CD4-positive, alpha-beta T cell treated with Interleukin-4 for 1 hour (primary cell): ENCODE data around the gene GAREM1.

ENCODE experiments used
- DNase-seq, 2 donors: peaks; one replicate each; pipeline ENCODE4 v3.0.0-alpha.2; 2020 to 2022

The GAREM1 gene

DNA sequence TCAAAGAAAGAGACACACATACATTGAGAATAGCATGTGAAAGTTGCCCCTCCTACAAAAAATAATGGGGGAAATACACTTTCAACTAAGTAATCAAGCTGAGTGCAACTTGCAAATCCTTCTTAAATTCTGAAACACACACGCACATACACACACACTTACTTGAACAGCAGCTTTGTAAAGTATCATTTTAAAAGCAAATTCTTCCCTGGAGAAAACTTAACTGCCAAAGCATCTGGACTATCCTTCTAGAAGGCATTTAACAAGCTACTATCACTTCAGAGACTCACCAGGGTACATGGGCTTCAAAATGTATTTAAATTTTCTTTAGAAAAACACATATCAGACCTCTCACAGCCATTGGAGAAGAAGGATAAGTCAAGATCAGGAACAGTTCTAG lies 15.3 kb downstream of the GAREM1 start:
- DNase-seq, result no peak

DNA sequence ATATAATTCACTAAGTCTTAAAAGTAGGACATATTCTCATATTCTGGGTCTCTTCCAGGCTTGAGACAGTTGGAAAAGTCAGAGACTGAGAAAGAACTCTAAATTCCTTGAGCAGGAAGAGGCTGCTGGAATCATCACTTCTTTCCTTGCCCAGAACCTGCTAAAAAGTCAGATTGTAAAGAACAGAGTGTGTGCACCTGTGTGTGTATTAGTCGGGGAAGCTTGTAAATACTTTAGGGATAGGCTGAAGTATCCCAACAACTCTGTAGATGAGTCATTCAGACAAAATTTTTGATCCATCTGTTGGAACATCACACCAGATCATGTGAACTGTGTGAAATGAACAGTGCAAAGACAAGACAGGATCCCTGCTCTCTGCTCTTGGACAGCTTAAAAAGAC lies 16.1 kb downstream of the GAREM1 start:
- no peak for DNase-seq

DNA sequence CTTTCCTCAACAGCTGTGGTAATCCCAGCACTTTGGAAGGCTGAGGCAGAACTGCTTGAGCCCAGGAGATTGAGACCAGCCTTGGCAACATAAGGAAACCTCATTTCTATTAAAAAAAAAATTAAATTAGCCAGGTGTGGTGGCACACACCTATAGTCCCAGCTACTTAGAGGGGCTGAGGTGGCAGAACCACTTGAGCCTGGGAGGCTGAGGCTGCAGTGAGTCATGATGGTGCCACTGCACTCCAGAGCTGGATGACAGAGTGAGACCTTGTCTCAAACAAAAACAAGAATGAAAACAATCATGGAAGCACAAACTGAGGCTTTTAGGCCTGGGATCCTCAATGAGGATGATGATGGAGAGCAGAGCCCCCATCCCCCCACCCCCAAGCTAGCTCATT lies 19.8 kb downstream of the GAREM1 start:
- DNase-seq, result no peak

DNA sequence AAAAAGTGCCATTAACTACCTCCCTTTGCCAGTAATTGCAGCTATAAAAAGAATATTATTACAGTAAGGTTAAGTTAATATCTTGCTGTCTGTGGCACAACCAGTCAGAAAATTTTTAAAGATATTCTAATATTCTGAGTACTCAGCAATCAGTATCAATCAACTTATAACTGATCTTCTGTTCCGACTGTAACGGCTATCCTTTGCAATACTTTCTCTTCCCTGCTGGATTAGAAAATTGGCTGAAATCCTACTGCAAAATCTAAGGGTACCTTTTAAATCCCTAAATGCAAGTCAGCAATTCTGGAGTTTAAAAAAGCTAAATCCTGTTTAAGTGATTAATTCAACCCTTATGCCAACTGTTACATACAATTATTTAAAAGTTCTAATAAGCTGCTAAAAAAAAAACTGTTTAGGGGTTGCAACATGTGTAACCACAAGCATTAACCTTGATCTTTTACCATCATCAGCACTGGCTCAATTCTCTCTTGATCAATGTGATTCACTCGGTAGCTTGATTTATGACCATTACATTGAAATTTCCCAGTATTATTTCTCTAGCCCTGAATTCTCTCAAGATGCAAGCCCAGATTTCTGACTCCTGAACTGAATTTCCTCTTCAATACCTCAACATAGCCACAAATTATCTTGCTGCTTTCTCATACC lies 20.5 kb downstream of the GAREM1 start:
- no peak for DNase-seq

DNA sequence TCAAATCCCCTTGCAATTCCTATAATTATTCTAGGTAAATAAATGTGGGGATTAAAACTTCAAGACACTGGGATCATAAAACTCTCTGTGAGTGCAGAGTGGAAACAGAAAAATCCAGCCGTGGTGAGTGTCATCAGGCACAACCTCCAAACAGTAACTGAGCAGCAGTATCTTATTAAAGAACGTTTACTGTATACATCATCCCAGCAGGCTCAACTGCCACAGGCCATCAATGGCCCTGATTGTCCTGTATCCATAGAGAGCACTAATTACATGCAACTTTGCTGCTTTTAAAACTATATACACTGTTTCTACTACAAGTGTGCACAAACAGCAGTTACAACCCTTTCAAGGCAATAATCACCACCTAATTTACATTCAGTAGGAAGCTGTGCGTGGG lies 23.9 kb downstream of the GAREM1 start:
- no peak for DNase-seq

DNA sequence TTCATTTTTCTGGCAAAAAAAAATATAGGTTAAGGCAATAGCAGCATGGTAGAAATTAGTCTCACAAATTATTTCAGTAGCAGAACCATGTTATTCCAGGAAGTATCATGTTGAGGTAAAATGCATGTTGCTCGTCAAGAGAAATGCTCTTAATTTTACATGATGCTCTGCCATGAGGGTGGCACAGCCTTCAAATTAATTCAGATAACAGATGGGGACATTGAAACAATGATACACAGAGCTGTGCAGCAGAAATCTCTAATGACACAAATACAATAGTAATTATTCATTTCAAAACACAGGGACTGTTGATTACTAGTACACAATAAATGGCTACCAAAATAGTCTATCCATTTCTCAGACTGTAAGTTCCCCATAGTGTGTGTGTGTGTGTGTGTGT lies 24.8 kb downstream of the GAREM1 start:
- no peak for DNase-seq

DNA sequence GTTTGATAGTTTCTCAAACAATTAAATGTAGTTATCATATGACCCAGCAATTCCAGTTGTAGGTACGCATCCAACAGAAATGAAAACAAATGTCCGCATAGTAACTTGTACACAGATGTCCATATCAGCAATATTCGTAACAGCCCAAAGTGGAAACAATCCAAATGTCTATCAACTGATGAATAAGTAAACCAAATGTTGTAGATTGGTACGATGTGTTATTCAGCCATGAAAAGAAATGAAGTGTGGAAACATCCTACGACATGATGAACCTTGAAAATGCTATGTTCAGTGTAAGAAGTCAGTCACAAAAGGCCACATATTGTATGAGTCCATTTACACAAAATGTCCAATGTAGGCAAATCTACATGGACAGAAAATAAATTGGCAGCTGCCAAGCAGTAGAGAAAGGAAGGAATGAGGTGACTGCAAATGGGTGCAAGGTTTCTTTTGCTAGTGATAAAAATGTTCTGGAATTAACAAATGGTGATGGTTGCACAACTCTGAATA lies 26.9 kb downstream of the GAREM1 start:
- DNase-seq, result no peak

DNA sequence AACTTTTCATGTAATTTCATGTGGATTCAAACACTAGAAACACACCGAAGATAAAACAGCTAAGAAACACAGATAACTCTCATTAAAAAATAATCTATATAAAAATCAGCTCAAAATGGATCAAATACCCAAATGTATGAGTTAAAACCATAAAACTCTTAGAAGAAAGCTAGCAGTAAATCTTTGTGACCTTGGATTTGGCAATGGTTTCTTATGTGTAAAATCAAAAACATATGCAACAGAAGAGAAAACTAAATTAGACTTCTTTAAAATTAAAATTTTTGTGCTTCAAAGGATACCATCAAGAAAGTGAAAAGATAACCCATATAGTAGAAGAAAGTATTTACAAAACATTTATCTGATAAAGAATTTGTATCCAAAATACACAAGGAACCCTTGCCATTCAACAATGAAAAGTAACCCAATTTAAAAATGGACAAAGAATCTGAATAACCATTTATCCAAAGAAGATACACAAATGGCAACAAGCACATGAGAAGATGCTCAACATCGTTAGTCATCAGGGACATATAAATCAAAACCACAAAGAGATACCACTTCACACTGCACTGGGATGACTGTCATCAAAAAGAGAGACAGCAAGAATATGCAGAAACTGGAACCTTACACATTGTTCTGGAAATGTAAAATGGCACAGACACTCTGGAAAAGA lies 27.5 kb downstream of the GAREM1 start:
- no peak for DNase-seq

DNA sequence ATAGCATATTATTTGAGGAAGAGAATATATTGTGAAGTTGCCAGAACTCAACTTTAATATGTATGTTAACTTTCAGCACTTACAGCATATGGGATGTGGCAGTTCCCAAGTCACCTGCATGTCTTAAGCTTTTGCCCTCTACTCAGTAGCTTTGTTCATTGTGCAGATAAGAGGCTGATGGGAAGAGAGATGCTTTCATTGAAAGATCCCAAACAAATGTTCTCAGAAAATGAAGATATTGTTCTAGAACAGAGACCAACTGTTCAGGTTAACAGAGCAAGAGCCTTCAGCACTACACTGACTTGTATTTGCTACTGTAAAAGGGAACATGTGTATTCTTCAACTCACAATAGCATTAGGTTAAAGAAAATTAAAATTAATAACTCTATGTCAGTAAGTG lies 28.1 kb downstream of the GAREM1 start:
- DNase-seq, result no peak

DNA sequence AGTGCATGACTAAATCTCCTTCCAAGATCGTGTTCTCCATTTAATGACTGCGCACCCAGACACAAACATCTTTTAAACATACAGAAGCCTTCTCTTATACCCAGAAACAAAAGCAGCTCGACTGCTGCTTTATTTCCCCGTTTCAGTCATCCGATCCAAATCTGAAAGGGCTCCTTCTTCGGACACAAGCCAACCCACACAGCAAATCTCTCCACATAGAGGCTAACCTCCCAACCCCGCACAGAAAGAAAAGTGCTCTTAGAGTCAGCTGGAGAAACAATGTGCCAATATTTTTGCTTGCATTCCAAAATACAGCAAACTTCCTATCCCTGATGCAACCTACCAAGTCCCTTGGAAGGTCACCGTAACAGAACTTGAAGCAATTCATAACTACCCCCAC lies 29.1 kb downstream of the GAREM1 start:
- DNase-seq, result no peak

DNA sequence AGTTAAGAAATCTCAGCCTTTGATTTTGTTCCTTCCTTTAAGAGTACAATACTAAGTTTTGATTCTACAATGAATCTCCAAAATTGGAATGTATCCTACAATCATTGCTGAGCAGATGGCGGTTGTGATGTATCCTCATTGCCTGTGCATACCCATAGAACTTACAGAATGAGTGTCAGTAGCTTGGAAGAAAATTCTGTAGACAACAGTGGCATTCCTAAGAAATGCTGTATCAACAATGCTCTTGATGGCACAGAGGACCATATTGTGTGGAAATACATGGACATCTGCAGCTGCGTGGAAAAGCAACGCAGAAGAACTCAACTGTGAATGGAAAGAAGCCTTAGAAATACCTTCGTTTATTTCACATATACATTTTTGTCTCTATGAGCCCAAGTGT lies 30.2 kb downstream of the GAREM1 start:
- no peak for DNase-seq

DNA sequence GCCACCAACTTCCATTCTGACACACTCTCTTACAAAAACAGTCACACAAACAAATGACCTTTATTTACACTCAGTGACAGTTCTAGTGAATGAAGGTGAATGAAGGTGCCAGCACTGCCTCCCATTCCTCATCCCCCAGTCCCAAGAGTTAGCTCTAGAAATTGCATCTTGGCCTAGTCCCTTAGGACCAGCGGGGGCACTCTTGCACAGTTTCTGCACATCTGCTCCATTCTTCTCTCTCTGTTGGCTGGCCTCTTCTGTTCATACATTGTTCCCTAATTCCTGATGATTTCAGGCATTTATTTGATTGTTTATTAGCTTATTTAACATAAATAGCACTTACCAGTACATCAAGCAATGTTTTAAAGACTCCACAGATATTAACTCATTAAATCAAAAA lies 30.9 kb downstream of the GAREM1 start:
- no peak for DNase-seq

DNA sequence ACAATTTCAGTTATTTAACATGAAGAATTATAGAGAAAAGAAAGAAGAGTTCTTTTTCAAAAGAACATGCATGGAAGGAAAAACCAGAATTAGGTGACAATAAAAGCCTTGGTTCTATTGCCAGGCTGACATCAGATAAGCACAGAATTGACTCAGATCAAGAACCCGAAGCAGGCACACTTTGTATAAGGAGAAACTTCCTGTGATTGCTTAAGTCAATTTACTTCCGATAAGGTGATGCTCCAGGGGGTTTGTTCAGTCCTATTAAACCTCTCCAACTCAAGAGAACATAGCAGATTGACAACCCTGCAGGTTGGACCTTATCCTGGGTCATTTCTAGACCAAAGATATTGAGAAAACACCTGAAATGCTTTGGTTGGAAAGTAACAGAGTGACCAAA lies 31.4 kb downstream of the GAREM1 start:
- no peak for DNase-seq

DNA sequence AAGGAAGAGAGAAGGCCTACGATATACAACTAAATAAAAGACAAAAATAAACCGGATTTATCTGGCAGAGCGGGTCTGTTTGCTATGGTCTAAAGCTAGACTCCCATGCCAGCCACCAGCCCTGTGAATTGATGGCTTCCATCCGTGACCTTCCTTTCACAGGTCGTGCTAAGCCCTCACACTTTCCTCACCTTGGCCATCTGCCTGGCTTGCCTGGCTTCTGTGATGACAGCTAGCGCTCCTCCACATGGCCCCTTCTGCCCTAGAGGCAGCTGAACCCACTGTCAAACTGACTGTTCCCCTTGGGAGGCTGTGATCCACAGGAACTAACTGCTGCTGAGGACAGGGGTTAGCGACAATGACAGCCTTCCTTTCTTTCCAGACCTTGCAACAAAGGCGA lies 32.5 kb downstream of the GAREM1 start:
- no peak for DNase-seq

DNA sequence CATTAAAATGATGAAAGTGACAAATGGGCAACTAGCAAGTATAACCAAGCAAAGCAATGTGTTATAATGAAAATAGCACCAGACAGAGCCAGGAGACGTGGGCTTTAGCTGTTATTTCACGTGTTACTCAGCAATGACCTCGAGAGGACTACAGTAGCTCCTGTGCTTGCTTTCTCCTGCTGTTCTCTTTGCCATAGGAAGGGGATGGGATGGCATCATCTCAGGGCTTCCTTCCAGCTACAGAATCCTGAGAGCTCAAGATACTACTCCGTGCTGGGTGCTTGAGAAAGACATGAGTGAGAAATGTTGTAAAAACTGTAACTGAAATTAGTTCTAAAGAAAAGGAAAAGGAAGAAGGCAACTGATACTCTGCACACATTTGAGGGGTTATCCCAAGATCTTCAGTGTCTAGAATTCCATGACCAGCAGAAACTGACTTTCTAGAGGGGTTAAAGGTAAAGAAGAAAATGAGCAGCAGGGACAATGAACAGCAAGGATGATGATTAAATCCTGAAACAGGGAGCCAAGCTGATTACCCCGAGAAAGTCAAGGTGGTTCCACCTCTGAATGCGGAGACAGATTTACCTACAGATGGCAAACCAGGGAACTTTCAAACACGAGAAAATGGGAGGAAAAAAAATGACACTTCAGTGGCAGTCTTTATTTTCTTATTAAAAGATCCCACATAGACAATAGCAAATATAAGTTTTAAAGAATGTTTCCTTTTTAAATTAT lies 33.4 kb downstream of the GAREM1 start:
- no peak for DNase-seq

DNA sequence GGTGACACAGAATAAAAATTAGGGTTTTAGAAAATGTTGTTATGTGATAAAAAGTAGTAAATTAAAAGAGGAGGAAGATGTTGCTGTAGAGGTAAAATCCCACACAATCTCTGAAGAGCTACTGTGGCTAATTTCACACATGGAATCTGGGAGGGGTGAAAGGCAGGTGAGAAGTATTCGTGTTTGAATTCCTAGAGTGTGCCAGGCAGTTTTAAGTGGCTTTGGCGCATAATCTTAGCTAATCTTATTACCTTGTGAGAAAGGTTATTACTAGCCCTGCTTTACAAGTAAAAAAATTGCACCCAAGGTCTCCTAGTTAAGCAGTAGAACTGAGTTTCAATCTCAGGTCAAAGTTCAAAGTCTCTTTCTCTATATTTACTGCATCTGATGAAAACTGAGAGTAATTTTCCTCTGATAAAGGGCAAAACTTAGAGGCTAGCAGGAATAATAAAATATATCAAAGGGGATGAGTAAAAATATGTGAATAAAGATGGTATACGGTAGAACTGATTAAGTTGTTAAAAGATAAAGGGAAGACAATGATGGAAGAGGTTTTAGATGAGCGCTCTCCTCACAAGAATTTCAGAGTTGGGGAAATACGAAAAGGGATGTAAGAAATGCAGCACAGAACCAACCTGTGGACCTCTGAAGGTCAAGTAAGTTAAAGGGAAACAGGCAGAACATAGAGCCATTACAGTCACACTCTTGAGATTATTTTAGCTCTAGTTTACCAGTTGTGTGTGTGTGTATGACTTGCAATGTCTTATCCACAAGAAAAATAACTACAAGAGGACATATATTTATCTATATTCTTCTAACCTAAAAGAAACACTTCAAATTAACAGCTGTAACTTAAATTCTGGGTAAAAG lies 34.8 kb downstream of the GAREM1 start:
- no peak for DNase-seq

DNA sequence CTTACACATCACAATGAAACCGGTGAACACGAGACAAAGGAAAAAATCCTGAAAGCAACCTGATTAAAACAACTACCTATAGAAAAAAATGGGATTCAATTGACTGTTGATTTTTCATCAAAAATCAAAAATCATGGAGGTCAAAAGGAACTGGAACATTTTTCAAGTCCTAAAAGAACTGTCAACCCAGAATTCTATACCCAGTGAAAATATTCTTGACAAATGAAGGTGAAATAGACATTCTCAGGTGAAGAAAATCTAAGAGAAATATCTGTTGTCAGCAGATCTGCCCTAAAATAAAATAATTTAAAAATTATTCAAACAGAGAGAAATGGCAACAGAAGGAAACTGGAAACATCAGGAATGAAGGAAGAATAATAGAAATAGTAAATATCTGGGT lies 38.9 kb downstream of the GAREM1 start:
- DNase-seq, result no peak

DNA sequence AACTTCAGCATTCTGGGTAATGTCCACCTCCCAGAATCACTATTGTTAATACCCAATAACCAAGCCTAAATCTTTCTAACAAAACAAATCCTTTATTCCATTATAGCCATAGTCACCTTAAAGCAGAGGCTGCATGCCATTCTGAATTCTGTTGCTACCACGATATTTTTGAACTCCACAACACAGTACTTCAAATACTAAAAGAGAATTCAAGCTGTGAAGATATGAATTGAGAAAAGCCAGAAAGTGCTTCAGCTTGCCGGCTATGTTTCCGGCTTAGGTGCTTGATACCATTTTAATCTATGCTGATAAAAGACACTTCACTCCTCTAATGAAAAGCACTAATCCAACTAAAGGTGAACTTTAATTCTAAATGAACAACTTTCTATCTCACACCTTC lies 41.3 kb downstream of the GAREM1 start:
- no peak for DNase-seq

DNA sequence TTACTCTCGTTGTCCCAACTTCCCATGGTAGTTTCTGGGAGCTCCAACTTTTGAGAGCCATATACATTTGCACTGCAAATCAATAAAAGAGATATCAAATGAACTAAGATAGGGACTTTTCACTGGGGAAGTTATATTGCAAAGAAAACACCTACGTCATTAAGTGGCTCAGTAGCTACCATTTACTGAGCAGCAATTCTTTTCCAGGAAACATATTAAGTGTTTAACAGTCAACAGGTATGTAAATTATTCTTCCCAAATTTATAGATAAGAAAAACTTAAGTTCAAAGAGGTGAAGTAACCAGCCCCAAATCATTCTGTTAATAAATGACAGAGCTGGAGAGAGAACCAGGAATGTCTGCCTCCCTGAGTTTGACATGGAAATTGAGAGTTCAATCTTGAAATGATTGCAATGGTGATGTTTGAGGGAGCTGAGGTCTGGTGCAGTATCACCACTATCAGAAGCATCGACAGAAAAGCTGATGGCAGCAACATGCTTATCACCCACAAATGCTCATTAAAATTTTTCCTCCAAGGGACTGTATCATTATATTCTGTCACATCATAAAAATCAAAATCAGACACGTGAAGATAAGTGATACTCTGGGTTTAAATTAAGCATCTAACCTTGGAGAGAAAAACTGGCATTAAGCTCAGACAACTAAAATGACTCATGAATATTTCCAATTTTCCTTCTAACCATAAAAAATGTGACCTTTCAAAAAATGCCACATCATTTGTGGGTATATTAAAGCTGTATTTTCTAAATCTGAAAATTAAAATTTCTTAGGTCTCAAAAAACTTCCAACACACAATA lies 43.4 kb downstream of the GAREM1 start:
- no peak for DNase-seq

DNA sequence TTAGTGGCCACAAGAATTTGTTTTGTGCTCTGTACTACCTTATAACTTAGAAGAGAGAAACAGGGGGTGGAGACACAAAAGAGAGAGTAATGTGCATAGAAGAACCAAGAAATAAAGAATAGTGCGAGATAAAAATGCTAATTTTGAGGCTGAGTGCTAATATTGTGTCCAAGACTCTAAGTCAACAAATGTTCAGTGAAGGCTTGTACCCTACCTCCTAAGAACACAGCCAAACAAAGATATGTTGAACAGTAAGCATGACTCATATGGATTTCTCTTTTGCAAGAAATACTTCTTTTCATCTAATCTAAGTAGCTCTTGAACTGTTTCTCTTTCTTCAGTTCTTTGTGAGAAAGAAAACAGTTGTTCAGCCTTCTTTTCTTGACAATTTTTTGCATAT lies 45.2 kb downstream of the GAREM1 start:
- no peak for DNase-seq

DNA sequence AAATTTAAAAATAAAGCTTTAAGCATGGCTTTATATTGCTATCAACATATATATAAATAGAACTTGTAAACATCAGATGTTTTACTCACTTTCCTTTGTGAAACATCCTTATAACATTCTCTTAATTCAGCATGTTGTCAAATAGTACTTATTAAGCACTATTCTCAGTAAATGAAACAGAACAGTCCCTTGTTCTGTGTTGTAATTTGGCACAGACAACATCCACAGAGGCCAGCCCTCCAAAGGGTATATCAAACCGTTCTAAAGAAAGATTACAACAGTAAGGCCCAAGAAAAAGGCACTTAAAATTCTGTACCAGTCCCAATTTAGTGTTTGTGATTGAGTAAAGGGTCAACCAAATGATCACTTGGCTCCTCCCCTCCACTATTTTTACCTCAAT lies 46.0 kb downstream of the GAREM1 start:
- DNase-seq, result no peak
